Retinal pigment epithelial cell (primary cell): ENCODE measurements around the gene SYTL1.

Source experiments
- DNase-seq: peaks from one replicate; pipeline ENCODE4 v3.0.0-alpha.2; 2010; ENCODE audit warnings: low read depth
- H3K4me3 ChIP-seq: 2 replicates; pipeline ENCODE4 v1.5.1; 2011; ENCODE audit warnings: mild to moderate bottlenecking, low read length, control low read depth, moderate library complexity
- TF ChIP-seq, protein P1 (sequence below): conservative IDR thresholded peaks from 2 replicates; pipeline ENCODE4 v1.5.1; 2011; ENCODE audit warnings: low read depth, low read length, control low read depth, inconsistent platforms

SYTL1 gene

DNA sequence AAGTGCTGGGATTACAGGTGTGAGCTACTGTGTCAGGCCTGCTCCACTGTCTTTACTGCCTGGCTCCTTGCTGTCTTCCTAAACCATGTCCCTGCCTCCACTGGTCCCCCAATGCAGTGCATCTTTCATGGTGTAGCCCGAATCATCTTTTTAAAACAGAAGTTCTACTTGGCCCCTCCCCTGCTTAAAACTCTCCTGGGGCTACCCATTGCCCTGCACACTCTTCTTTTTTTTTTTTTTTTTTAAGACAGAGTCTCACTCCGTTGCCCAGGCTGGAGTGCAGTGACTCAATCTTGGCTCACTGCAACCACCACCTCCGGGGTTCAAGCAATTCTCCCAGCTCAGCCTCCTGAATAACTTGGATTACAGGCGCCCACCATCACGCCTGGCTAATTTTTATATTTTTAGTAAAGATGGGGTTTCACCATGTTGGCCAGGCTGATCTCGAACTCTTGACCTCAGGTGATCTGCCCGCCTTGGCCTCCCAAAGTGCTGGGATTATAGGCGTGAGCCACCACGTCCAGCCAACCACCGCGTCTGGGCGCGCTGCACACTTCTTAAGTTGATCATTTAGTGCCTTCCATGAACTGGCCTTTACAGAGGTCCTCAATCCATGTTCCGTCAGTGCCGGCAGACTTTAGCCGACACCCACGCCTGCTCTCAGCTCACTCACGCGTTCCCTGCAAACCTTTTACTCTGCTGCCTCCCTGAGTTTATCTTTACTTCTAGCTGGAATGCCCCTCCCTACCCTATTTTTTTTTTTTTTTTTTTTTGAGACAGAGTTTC, 30.4 kb downstream of the SYTL1 start:
- TF ChIP-seq, protein P1, sequence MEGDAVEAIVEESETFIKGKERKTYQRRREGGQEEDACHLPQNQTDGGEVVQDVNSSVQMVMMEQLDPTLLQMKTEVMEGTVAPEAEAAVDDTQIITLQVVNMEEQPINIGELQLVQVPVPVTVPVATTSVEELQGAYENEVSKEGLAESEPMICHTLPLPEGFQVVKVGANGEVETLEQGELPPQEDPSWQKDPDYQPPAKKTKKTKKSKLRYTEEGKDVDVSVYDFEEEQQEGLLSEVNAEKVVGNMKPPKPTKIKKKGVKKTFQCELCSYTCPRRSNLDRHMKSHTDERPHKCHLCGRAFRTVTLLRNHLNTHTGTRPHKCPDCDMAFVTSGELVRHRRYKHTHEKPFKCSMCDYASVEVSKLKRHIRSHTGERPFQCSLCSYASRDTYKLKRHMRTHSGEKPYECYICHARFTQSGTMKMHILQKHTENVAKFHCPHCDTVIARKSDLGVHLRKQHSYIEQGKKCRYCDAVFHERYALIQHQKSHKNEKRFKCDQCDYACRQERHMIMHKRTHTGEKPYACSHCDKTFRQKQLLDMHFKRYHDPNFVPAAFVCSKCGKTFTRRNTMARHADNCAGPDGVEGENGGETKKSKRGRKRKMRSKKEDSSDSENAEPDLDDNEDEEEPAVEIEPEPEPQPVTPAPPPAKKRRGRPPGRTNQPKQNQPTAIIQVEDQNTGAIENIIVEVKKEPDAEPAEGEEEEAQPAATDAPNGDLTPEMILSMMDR = no peak
- no peak for DNase-seq
- no peak overlapping the region for H3K4me3 ChIP-seq

DNA sequence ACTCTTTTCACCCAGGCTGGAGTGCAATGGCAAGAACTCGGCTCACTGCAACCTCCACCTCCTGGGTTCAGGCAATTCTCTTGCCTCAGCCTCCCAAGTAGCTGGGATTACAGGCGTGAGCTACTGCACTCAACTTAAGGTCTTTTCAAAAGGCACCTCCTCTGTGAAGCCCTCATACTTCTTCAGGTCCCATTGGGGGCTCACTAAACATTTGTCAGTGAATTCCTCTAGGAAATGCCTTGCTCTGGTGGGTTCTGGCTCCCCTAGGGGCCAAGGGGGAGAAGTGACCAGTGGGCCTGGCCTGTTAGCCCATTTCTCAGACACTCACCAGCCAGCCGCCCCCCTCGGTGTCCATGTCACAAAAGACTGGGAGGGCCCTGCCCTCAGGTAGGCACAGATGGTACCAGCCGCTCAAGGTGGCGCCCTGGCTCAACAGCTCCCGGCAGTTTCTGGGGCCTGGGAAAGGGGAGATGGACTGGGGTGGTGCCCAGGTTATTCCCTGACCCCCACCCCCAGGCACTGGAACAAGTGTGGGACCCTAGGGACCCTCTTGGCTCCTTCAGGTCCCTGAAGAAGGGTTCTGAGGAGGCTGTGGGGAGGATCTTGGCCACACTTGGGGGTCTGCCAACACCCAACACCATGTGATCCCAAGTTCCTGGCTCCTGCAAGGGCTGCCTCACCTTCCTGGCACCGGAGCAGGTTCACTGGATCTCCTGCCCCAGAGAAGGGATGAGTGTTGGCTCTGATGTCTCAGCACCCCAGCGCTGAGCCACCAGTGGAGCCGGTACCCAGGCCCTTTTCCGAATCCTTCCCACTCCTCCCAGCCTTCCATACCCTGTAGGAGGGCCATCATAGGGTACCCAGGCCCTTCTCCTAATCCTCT, 31.2 kb downstream of the SYTL1 start:
- no peak for DNase-seq
- no peak overlapping the region for H3K4me3 ChIP-seq
- TF ChIP-seq, protein P1 = peak; percentile 51

DNA sequence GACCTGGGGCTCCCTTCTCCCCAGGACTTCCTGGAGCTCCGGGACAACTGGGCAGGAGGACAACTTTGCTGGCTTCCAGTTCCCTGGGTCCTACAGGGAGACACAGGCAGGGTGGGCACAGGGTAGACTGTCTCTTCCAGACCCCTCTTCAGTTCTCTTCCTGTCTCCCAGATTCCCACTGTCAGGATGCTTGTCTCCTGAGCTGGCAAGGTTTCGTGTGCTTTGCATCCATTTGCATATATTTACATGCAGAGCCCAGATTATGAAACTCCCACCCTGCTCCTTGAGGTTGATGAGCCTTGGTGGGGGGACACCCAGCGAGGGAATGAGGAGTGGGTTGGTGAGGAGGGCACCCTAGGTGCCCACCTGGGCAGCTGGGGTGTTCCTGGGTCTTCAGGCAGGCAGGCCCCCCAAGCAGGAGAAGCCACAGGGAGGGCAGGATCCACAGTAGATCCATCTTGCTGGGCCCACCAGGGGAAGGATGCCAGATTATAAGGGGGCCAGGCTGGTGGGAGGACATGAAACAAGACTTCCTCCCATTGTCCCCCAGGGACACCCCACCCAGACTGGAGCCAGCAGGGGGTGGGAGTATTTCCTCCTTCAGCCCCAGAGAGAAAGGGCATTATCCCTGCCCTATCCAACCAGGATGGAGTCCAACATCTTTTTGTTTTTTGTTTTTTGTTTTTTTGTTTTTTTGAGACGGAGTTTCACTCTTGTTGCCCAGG, 32.7 kb downstream of the SYTL1 start, which contains the start of gene FCN3:
FCN3 (minus strand) TSS at position 463 of the 725 bp plus-strand sequence; CDS start at position 457, 6 bp downstream.
- TF ChIP-seq, protein P1 = no peak
- DNase-seq = no peak
- no peak within 1 kb of the TSS for H3K4me3 ChIP-seq

DNA sequence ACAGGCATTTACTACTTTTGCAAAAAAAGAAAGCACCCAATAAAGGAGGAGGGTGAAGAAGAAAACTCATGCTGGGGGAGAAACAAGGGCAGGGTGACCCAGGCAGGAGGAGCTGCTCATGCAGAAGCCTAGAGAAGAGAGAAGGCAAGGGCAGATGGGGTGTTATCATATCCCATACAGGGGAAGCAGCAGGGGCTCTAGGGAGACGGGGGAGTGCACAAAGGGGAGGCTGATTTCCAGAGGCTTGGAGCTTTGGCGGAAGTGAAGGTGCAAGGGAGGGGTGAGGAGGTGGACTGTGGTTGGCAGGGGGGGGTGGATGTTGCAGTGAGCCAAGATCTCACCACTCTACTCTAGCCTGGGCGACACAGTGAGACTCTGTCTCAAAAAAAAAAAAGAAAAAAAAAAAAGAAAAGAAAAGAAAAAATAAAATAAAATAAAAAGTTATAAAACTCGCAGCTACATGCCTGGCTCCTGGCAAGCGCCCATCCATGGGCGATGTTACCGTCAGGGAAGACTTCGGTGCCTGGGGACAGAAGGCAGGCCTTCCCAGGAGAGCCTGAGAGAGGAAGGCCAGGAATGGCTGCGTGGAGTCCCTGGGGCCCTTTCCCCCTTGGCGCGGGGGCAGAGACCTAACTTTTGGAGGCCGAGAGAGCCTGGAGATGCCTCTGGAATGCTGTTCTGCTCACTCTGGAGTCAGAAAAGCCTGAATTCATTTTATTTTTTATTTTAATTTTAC, 36.1 kb downstream of the SYTL1 start:
- H3K4me3 ChIP-seq = no peak overlapping the region
- TF ChIP-seq, protein P1 = no peak
- no peak for DNase-seq

DNA sequence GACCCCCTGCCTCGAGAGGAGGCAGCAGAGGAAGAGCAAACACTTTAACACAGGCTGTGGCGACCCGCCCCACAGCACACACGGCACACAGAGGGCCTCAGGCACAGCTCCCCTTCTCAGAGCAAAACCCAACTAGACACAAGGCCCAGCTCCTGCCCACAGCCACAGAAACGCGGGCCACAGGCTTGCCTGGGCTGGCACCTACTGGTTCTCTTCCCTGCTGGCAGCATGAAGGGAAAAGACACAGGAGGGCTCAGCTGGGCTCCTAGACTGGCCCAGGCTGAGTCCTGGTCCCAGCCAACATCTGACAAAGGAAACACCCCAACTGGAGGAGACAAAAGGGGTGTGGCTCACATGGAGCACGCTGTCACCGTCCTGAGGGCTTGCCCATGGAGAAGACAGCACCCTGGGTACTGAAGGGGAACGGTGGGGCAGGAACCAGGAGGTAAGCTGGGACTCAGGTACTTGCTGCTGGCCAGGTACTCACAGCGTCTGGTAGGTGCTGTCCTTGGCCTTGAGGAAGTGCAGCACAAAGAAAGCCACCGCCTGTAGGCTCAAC, 37.8 kb downstream of the SYTL1 start:
- no peak overlapping the region for H3K4me3 ChIP-seq
- no peak for DNase-seq
- TF ChIP-seq, protein P1 = no peak

DNA sequence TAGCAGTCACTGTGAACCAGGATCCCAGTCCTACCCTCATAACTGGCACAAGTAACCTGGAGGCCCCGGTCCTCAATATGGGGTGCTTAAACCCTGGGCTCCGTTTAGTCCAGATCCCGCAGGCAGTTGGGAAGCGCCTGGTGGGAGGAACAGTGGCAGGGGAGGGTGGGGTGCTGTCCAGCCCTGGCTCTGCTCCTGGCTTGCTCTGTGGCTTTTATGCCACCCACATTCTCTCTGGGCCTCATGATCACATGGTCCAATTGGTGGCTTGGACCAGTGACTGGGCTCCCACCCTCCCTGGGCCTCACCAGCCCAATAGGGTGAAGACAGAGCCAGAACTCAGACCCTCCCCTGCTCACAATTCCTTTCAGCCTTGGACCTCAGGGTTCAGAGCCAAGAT, 38.4 kb downstream of the SYTL1 start:
- no peak overlapping the region for H3K4me3 ChIP-seq
- TF ChIP-seq, protein P1 = no peak
- DNase-seq = no peak
